Activated CD8-positive, alpha-beta memory T cell treated with anti-CD3 and anti-CD28 coated beads for 48 hours (primary cell): ENCODE measurements around the gene C22orf31.
A peak's percentile ranks its signal among the peaks of the same experiment; 100 is the strongest.
"Not testable (repeated sequence)": the region's sequence is repeated elsewhere in the genome, so short reads cannot be mapped to it uniquely, and the experiment has no call there.

Experiments
- DNase-seq, 3 experiments: peaks; one replicate each; pipeline ENCODE4 v3.0.0-alpha.2; 2020; ENCODE audit warnings: low read depth in 2 of 3, low spot score in 2 of 3

The C22orf31 gene

GRCh38 chr22:29055192-29055830 is 6.3 kb downstream of the C22orf31 start:
- DNase-seq = no peak

DNA sequence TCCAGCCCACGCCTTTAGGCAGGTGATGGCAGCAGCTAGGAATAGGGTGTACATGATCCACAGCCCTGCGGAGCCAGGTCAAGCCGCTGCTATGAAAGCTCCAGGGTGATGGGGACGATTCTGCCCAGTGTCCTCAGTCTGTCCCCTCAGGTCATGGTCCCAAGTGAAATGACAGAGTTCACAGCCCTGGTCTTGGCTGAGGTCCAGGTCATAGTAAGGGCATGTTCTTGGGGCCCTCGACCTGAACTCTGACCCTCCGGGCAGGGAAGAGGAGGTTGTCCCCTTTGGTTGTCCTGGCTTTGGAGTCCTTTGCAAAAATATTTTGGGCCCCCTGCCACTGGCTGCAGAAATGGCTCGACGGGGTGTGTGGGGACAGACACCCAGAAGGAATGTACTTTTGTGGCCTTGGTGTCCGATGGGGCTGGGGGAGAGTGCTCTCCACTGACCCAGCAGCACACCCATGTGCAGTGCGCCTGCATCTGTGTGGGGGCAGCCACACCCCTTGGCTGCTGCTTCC is 7.3 kb downstream of the C22orf31 start:
- DNase-seq = no peak

GRCh38 chr22:29053048-29053702 is 8.5 kb downstream of the C22orf31 start:
- DNase-seq = no peak

DNA sequence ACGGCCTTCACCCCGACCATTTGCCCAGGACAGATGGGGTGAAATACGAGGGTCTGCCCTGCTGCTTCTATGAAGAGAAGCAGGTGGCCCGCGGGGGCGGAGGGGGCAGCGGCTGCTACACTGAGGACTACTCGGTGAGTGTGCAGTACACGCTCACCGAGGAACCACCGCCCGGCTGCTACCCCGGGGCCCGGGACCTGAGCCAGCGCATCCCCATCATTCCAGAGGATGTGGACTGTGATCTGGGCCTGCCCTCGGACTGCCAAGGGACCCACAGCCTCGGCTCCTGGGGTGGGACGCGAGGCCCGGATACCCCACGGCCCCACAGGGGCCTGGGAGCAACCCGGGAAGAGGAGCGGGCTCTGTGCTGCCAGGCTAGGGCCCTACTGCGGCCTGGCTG is 11.2 kb downstream of the C22orf31 start:
- no peak for DNase-seq

DNA sequence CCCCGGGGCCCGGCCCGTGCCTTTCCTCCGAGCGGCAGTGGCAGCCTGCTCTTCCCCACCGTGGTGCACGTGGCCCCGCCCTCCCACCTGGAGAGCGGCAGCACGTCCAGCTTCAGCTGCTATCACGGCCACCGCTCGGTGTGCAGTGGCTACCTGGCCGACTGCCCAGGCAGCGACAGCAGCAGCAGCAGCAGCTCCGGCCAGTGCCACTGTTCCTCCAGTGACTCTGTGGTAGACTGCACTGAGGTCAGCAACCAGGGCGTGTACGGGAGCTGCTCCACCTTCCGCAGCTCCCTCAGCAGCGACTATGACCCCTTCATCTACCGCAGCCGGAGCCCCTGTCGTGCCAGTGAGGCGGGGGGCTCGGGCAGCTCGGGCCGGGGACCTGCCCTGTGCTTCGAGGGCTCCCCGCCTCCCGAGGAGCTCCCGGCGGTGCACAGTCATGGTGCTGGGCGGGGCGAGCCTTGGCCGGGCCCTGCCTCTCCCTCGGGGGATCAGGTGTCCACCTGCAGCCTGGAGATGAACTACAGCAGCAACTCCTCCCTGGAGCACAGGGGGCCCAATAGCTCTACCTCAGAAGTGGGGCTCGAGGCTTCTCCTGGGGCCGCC is 11.9 kb downstream of the C22orf31 start:
- no peak for DNase-seq

- DNase-seq = no peak
Measured at GRCh38 chr22:29048822-29049654, 12.6 kb downstream of the C22orf31 start.

- DNase-seq = no peak
Measured at GRCh38 chr22:29044657-29045176, 16.9 kb downstream of the C22orf31 start.

- no peak for DNase-seq
Measured at GRCh38 chr22:29043906-29044575, 17.6 kb downstream of the C22orf31 start.

DNA sequence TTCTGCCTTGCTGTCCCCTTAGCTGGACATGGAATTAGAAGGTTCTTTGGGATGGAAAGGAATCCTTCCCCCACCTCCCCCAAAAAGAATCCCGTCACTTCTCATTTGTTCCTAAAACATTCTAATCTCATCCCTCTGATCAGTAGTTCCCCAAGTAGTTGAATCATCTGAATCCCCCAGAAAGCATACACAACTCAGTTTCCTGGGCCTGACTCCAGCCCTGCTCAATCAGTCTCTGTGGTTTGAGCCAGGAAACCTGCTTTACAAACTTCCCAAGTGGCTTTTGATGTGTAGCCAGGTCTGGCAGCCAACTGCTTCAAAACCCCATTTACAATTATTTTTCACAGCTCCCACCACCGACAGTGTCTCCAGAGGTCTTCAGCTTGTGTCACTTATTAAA is 20.2 kb downstream of the C22orf31 start:
- DNase-seq = no peak

GRCh38 chr22:29040385-29041275 is 21.0 kb downstream of the C22orf31 start:
- peak in 2 of 3 experiments; percentile 12 to 40 for DNase-seq

GRCh38 chr22:29039684-29040083 is 21.9 kb downstream of the C22orf31 start:
- not testable (repeated sequence) for DNase-seq

DNA sequence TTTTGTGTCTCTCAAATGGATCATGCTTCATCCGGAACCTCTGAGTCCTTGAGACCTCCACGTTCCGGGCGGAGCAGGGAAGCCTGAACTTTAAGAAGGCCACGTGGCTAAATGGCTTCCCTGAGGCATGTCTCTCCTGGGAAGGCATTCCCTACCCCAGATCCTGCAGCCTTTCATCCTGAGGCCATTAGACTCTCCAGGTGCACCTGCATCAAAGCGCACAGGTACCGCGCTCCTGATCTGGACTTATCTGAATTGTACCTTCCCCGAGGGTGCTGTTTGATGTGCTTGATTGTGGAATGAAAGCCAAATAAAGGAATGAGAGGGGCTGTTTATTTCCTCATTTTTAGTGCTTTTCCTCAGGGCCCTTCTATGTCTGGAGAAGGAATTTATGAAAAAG is 22.5 kb downstream of the C22orf31 start:
- no peak for DNase-seq

GRCh38 chr22:29037340-29037932 is 24.2 kb downstream of the C22orf31 start:
- no peak for DNase-seq

GRCh38 chr22:29032584-29032983 is 29.0 kb downstream of the C22orf31 start:
- DNase-seq = no peak

DNA sequence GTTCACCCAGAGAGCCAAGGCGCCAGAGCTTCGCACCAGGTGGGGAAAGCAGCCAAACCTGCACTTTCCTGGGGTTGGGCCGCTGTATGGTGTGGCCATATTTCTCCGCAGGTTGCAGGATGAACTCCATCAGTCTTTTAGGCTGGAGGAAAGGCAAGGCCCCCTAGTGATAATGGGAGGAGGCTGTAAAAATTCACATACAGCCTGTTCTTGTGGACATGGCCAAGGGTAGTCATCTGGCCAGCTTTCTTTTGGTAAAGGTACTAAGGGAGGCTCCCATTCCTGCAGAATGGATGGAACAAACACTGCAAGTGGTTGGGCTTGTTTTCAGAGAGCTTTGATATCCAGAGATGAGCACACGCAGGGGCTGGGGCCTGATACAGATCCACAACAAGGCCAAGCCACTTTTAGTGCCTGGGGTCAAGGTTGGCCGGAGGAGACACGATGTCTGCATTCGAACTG is 29.6 kb downstream of the C22orf31 start:
- no peak for DNase-seq

- DNase-seq = no peak
Measured at GRCh38 chr22:29031227-29032011, 30.2 kb downstream of the C22orf31 start.

DNA sequence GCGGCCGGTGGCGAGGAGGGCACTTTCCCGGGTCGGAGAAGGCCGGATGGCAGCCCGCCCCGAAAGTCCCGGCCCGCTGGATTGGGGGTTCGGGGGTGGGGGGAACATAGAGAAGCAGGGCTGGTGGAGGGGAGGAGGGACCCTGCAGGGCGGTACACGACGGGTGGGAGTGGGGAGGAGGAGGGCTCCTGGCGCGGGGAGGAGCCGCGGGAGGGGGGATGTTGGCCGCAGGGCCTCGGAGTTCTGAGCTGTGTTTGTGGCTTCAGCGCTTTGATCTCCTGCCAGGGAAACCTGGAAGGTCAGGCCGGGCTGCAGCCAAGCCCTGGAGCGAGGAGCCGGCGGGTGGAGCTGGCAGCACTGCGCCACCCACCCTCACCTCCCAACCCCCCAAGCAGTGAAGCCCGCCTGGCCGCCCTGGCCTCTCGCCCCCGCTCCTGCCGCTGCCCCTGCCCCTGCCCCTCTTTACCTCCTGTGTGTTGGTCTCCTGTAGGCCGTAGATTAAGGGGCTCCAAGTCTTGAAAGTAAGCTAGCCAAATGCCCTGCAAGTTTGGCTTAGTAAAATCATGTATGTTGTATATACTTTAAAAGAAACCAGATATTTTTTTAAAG is 30.9 kb downstream of the C22orf31 start:
- DNase-seq = no peak
